HG03139 (cell line): ENCODE measurements around the gene RTN4RL1.

Experiments used
- ATAC-seq: cut with Tn5 transposase; IDR thresholded peaks from one replicate; pipeline ENCODE4 v1.9.1; 2021; ENCODE audit not compliant: unreplicated experiment

Gene RTN4RL1, protein sequence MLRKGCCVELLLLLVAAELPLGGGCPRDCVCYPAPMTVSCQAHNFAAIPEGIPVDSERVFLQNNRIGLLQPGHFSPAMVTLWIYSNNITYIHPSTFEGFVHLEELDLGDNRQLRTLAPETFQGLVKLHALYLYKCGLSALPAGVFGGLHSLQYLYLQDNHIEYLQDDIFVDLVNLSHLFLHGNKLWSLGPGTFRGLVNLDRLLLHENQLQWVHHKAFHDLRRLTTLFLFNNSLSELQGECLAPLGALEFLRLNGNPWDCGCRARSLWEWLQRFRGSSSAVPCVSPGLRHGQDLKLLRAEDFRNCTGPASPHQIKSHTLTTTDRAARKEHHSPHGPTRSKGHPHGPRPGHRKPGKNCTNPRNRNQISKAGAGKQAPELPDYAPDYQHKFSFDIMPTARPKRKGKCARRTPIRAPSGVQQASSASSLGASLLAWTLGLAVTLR

DNA sequence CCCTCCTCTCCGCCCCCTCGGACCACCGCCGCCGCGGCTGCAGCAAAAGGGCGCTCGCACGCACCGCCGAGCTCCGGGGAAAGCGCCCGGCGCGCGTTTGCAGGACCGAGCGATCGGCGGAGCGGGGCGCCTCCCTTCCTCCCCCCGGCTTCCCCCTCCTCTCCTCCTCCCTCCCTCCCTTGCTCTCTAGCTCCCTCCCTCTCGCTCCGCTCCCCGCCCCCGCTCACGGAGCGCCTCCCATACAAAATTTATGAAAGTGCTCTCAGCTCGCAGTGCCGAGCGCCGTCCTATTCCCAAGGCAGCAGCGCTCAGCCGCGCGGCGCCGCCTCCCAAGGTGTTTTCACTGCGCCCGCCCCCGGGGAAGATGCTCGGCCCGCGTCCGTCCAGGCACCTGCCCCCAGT, at the start of gene RTN4RL1:
TSS of gene RTN4RL1 (minus strand) at position 115 of the 402 bp plus-strand sequence. CDS start 469 bp downstream, outside the sequence.
- ATAC-seq = no peak

DNA sequence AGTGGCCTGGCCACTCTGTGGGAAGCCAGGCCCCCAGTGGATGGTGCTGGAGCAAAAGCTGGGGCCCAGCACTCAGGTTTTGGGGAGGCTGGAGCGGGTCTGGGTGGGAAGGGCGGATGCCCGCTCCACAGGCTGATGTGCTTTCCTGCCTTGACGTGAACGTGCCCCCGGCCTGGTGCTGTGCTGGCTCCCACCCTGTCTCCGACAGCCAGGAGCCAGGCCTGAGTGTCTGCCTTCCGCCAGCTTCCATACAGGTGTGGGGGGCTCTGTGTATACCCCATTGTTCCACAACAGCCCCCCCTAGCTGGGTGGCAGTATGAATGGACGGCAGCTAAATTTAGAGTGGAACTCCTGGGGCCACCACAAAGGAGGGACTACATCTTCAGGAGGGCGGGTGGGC, 49.8 kb upstream of the RTN4RL1 start:
- no peak for ATAC-seq

DNA sequence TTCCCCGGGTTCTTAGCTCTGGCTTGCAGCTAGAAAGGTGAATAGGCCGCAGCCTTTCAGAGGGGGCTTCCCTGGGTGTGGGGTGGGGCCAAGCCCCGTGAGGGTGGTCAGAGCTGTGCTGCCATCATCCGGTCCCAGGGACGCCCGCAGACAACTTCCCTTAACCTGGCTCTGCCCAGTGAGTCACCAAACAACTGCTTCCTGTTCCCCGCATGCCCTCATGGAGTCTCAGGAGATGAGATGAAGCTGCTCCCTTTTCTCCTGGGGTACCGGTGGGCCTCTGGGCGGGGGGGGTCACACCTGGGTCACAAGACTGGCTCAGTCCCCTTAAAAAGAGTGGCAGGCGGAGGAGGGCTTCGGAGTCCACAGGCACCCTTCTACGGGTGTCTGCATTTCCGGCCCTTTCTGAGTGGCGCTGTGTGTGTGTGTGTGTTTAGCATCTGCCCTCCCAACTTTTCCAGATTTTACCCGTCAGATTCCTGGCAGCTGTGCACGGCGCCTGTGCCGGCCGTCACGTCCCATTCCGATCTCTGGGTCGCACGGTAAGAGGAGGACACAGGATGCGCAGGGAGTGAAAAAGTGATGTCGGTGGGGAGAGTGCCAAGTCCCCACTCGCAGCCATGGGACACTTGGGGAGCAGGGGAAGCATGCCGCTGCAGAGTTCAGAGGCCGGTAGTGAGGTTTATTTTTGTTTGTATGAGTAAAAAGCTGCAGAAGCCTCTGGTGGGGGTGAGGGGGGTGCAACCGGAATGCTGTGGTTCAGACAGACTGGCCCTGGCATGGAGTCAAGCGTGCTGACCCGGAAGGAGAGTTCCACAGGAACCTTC, 46.5 kb upstream of the RTN4RL1 start:
- no peak for ATAC-seq

DNA sequence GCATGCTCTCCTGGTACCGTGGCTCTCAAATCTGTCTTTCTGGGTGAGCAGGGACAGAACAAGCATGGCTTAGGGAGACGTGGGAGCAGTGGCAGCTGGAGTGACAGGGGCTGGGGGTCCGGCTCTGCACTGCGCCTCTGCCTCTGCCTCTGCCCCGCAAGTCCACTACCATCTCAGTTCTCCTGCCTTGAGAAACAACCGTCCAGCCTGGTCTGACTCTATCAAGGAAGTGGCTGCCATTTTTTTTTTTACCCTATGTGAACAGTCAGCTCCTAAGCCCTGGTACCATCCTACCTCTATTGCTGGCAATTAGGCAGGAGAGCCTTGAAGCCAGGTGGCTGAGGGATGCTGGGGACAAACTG, 45.9 kb upstream of the RTN4RL1 start:
- ATAC-seq = no peak

DNA sequence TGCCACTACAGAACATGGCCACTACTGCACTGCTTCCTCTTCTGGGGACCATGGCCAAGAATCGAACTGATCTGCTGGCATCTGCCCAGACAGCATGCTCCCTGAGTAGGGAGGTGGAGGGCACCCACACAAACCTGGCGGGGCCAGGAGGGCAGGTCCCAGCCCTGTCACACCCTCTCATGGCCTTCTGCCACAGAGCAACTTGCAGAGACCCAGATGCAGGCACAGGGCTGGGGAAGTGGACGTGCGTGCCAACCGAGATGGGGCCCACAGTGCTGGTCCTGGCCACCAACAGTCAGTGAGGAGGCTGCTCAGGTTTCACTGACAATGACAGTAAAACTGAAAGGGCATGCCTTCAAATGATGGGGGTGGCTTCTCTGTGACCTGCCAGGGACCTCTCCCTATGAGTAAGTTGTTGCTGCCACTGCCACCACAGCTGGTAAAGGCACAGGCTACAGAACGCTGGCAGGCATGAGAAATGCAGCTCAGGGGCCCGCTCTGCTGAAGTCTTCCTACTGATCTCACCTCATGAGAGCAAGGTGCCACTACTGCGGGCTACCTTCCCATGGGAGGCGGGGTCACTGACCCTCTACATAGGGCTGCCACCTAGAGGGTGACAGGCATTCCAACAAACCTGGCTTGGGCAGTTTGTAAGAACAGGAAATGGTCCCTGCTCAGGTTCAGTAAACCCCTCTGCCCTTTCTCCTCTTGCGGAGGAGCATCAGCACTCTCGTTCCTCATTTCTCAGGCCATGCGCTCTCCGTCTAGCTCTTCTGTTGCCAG, 45.3 kb upstream of the RTN4RL1 start:
- peak; percentile 59 for ATAC-seq

DNA sequence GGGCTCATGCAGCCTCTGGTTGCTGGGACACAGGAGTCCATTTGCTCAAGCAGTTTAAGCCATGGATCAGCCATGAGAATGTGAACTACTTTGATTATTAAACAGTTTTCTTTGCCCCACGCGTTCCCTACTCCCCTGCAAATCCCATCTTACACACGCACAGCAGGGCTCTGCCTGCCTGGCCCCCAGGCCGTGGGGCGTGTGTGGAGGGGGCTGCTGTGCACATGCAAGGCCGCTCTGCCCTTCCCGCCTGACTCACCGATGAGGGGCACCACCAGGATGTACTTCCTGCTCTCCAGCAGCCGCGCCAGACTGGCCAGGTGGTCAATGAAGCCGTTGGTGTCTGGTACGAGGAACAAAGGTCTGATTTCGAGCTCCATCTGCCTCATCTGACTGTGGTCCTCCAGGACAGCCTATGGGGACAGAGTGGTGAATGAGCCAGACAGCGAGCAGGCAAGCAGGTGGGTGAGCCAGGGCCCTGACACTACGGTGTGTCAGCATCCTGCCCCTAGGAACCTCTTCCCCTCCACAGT, 43.5 kb upstream of the RTN4RL1 start:
- no peak for ATAC-seq

DNA sequence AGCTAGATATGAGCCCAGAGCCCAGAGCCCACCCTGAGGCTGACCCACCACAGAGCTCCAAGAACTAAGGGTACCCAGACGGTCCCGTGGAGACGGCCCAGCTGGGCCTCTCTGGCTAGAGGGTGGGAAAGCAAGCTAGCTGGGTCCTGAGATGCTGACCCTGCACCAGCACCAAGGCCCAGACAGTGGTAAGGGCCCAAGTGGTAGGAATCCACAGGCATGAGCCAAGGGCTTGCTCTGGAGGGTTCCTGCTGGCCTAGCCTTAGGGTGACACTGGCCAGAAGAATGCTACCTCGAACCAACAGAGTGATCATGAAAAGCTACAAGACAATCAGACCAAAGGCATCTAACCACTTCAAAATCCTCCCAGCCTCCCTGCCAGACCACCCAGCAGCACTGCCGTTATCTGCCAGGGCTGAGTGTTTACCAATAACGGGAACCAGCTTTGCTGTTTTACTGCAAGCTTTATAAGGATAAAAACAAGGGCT, 42.9 kb upstream of the RTN4RL1 start:
- ATAC-seq = no peak

DNA sequence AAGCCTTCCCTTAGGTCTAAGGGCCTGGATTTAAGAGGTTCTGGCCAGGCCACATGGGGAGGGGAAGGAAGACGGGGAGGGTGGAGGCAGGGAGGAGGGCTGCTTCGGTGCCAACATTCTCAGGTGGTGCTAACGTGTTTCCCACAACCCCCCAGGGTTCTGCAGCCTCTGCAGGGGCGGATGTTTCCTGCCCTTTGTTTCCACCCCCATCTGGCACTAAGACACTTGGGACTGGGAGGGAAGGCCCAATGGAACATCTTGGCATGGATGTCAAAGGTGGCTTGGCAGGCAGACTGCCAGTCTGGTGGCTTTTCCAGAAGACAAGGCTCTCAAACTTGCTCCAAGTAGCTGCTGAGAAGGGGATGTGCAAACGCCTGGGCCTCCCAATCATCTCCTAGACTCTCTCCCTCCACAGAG, 42.5 kb upstream of the RTN4RL1 start:
- no peak for ATAC-seq

DNA sequence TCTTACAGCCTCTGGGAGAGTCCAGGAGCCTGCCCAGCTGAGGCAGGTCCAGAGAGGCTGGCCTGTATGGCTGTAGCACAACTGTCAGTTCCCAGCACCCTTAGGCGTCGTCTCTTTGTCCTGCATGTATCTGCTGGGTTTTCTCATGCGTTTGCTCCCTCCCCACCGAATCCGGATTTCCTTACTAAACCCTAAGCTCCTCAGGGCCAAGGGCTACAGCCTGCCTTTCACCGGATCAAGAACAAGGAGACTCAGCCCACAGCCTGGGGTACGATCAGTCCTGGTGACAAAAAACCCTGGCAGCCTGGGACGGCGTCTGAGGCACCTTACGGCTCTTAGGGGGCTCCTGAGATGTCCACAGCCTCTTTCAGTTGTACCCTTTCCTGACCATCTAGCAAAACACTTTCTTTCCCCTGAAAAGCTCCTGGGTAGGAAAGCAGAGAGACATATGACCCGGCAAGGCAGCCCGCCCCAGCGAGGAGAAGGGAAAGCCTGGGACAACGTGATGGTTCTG, 42.0 kb upstream of the RTN4RL1 start:
- ATAC-seq = no peak

DNA sequence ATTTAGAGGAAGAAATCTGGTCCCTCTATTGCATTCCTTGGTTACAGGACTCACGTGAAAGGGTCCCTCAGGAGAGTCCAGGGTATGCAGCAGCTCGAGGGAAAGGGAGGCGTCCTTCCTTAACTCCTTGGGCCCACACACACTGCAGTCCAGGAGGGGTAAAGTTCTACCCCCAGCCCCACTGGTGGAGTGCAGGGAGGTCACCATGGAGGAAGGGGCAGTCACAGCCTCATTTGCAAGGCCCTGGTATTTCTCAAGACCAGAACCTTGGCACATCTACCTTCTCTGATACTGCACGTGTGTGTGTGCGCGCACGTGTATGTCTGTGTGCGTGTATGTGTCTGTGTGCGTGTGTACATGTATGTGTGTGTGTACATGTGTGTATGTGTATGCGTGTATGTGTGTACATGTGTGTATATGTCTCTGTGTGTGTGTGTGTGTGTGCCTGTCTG, 40.8 kb upstream of the RTN4RL1 start:
- ATAC-seq = no peak

DNA sequence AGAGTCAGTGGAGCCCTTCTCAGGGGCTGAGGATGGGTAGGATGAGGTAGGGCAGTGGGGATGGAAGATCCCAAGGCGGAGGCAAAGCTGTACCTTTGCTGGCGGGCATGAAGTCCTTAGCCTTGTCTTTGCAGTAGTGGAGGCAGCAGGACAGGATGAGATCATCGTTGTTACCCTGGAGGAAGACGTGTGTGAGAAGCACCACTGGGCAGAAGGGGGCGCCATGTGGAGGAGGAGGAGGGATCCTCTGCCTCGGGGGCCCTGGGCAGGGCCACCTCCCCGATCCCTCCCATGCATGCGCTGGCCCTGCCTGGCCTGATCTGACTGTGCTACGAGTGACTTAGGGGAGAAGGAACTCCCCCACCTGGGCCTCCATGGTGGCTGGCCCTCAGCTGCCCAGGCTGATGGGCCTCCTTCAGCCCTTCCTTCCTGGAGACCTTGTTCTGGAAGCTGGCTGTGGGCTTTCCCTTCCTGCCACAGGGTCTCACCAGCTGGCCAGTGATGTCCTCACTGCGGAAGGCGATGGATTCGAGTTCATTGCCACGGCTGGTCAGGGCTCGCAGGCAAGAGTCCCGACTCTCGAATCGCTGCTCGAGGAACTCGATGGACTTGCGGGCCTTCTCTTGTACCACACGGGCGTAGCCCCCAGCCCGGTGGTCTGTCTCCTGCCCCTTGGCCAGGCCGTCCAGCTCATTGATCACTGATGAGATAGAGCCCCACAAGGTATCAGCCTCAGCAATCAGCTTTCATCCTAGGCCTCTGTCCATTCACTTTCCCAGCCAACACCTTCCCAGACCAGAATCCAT, 40.0 kb upstream of the RTN4RL1 start:
- no peak for ATAC-seq

DNA sequence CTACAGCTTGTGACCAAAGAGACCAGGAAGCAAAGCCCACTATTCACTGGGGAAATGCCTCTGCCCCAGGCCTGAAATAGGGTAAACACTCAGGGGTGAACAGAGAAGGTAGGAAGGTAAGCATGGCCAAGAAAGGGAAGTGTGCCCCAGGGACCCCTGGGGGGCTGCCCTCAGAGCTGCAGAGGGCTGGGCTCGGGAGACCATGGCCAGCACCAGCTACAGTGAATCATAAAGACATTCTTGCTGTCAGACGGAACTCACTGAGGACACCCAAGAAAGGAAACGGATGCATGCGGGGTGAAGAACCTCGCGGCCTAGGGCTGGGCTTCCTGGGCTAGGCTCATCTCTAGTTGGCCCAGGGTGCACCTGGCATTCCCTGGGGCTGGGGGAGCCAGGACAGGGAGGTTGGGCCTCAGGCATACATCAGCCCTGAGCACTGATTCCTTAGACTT, 39.4 kb upstream of the RTN4RL1 start:
- ATAC-seq = no peak

DNA sequence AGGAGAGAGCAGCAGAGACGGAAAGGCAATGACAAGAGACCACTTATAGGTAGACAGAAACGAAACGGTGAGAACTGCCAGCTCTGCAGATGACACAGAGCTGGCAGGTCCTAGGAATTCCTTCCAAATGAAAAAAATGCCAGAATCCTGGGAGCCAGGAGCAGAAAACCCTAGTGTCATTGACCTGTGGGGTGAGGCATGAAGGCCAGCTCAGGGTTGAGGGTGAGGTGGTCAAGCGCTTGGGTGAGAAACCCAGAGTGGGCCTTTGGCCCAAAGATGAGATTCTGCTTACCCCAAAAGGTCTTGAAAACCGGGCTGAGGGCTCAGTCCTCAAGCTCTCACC, 39.0 kb upstream of the RTN4RL1 start:
- ATAC-seq = no peak

DNA sequence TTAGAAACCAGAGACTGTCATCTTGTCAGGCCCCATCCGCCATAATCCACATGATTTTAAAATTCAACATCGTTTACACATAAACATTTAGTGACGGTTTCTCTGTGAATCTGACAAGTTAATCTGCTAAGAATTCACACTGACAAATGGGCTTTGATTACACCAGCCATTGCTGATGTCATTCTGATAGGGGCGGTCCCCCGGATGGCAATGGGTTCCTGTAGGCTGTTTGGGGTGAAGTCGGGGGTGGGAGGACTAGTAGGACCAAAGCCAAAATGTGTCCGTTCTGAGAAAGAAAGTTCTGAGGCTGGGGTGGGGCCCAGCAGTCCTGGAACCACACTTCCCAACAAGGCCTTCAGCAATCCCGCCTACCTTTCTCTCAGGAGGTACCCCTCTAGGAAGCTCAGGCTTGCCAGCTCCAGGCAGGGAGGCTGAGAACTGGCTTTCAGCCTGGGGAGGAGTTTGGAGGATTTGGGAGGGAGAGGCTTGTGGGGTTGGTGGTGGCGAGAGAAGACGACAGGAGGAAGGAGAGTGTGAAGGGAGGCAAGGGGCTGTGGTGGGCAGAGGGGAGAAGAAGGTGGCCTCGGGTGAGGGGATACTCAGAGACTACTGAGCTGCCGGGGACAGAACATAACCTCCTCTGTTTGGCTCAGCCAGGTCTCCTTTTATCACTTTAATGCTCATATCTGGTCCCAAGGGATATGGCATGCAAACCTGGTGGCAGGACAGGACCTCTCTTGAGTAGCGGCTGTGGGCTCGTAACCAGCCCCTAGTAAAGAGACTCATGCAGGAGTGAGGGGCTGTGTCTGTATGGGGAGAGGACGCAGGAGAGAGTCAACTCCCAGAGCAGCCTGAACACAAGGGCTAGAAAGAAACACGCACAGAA, 38.4 kb upstream of the RTN4RL1 start:
- ATAC-seq = no peak

DNA sequence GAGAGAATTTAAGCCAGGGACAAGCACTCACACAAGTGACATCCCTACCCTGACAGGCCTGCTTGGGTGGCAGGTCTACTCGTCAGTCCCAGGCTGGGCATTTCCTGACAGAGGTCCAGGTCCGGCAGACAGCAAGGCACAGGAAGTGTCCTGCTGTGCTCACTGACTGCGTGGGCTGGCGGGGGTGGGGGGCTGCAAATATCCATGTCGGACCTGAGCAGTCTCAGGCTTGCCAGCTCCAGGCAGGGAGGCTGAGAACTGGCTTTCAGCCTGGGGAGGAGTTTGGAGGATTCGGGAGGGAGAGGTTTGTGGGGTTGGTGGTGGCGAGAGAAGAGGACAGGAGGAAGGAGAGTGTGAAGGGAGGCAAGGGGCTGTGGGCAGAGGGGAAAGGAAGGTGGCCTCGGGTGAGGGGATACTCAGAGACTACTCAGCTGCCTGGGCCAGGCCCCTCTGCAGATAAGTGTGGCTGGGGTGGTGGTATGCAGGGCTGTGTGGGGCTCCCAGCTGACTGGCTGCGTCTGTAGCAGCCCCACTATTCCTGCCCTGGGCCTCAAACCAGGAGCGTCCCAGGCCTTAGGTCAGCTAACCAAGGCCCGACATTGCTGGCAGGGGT, 37.5 kb upstream of the RTN4RL1 start:
- ATAC-seq = no peak

DNA sequence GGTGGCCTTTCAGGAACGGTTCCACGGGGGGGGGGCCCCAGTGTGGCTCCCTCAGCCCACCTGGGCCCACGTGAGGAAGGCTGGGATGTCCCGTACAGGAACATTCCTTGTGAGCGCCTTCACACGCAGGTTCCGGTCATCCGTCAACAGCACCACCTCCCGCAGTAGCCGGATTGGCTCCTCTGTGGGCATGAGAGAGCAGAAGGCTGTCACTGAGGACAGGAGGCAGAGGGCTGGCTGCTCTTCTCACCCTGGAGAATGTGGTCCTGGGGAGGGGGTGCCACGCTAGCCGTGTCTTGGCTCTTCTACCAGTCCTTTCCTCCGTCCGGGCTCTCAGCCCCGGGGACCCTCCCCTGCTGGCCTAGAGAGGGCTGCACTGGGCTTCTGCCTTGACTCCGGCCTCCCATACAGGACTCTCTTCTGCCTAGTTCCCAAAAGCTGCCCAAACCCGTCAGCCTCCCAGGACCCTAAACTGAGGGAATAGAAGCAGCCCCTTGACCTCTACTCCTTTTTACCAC, 36.4 kb upstream of the RTN4RL1 start:
- ATAC-seq = no peak

DNA sequence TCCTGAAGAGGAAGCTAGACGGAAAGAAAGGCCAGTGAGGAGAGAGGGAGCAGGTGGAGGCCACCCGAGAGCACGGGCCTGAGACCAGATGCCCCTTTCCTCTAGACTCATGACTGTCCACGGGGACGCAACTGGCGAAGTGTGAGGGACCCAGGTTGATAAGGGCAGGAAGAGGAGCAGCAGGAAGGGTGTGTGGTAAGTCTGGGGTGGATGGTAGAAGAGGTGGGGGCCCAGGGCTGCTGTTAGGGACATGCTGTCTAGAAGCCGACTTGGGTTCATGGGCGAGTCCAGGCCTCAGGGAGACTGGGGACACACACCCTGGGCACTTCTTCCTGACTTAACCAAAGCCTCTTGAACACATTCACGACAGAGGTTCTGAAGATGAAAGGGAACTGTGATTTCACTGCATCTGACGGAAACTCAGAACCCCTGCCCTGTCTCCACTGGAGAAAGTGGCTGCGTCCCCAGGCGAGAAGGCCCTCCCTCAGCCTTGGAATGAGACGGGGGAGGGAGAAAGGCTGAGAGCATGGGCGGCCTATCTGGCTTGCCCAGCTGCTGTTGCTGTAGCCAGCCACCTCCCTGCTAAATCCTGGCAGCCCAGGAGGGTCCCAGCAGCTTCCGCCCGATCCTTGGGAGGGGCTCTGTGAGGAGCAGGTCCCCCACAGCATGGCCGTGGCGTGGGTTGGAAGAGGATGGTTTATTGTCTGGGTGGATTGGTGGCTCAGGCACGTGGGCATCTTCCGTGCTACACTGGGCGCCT, 35.7 kb upstream of the RTN4RL1 start:
- ATAC-seq = no peak

DNA sequence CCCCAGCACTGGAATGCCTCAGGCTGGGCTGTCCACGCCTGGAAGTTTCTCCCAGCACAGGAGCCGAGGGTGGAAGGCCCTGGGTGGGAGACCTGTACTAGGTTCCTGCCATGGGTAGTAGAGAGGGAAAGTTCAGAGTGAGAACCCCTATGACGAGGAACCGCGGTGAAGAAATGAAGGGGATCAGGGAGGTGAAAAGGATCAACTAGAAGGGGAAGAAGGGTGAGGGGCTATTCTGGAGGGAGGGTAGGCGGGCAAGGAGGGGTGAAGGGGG, 35.2 kb upstream of the RTN4RL1 start:
- ATAC-seq = no peak
